Endothelial cell of umbilical vein (primary cell): ENCODE data around the gene OSBPL10. TPM values are rescaled to one million over a fixed set of nuclear protein-coding genes. Genes with fewer than 3 reads are reported as not detected.
"Not testable (repeated sequence)": the region's sequence is repeated elsewhere in the genome, so short reads cannot be mapped to it uniquely, and the experiment has no call there.

ENCODE experiments used
- BruUV-seq: library from RNA; stranded (reverse); fragments of 400-500 nt; replicated peaks from 2 replicates; lab custom pipeline; 2021; lab: Mats Ljungman, UMichigan
- CTCF ChIA-PET: fragments of 300-600, 350-600 bp; sonication (Branson Sonifier 250); formaldehyde crosslinking; loops from one replicate; lab custom pipeline; 2021; ENCODE audit warnings: antibody characterized with exemption, inconsistent platforms; lab: Charles Lee
- POLR2A ChIA-PET: fragments of 300-600, 350-600 bp; sonication (Branson Sonifier 250); formaldehyde crosslinking; loops from one replicate; lab custom pipeline; 2021; ENCODE audit warnings: antibody characterized with exemption, inconsistent platforms; lab: Charles Lee
- DNase-seq: peaks from one replicate; pipeline ENCODE4 v3.0.0-alpha.2; 2011; ENCODE audit warnings: low read depth, low spot score
- FAIRE-seq: peaks from 2 replicates; lab custom pipeline; 2011; peaks lifted over from hg19 to GRCh38; lab: Jason Lieb, UNC
- H2AFZ ChIP-seq: 2 replicates; pipeline ENCODE4 v1.6.0; 2012; ENCODE audit warnings: low read depth, low read length, control low read depth, inconsistent platforms
- H3K27ac ChIP-seq: 2 replicates; pipeline ENCODE4 v1.5.1; 2011; ENCODE audit warnings: low read depth, mild to moderate bottlenecking, control low read depth, low read length, moderate library complexity; ENCODE audit not compliant: insufficient read depth
- H3K27me3 ChIP-seq, 2 experiments: 2 replicates each; pipeline versions ENCODE4 v1.6.0 to v1.6.1; 2011; ENCODE audit warnings: low read length in 2 of 2, mixed read lengths in 1 of 2; ENCODE audit not compliant: control insufficient read depth in 2 of 2, insufficient read depth in 2 of 2
- H3K36me3 ChIP-seq, 2 experiments: 2 replicates in 1 of 2; 3 replicates in 1 of 2; pipeline ENCODE4 v1.5.1; 2011; ENCODE audit warnings: low read length in 2 of 2, mild to moderate bottlenecking in 1 of 2, moderate library complexity in 1 of 2; ENCODE audit not compliant: control insufficient read depth in 2 of 2, insufficient read depth in 2 of 2; ENCODE audit errors: extremely low read depth in 1 of 2
- H3K4me1 ChIP-seq: 3 replicates; pipeline ENCODE4 v1.5.1; 2011; ENCODE audit warnings: mild to moderate bottlenecking, low read length; ENCODE audit not compliant: control insufficient read depth, insufficient read depth; ENCODE audit errors: extremely low read depth
- H3K4me2 ChIP-seq: 2 replicates; pipeline ENCODE4 v1.6.1; 2011; ENCODE audit warnings: low read length, control low read depth, mixed read lengths; ENCODE audit not compliant: insufficient read depth
- H3K4me3 ChIP-seq, 3 experiments: fragments of 200-600 bp in 1 of 3; sonication (generic), shearing (Covaris generic) in 1 of 3; replicated peaks in 1 of 3; 2 replicates each; pipeline ENCODE4 v1.5.1; 2011 to 2016; ENCODE audit warnings: control low read depth in 3 of 3, low read length in 3 of 3, mild to moderate bottlenecking in 2 of 3, inconsistent platforms in 1 of 3, low read depth in 1 of 3, moderate library complexity in 1 of 3; ENCODE audit not compliant: insufficient read depth in 1 of 3
- H3K79me2 ChIP-seq: 2 replicates; pipeline ENCODE4 v1.6.0; 2012; ENCODE audit warnings: low read length, inconsistent platforms; ENCODE audit not compliant: control insufficient read depth, insufficient read depth
- H3K9ac ChIP-seq: replicated peaks from 2 replicates; pipeline ENCODE3; 2011; ENCODE audit warnings: low read length, control low read depth; ENCODE audit not compliant: insufficient read depth; ENCODE audit errors: extremely low read depth
- H3K9me1 ChIP-seq: replicated peaks from 3 replicates; pipeline ENCODE4 v1.6.0; 2011; ENCODE audit warnings: mild to moderate bottlenecking, low read length; ENCODE audit not compliant: control insufficient read depth, insufficient read depth; ENCODE audit errors: extremely low read depth
- H3K9me3 ChIP-seq: replicated peaks from 2 replicates; pipeline ENCODE4 v1.5.1; 2012; ENCODE audit warnings: low read length, inconsistent platforms; ENCODE audit not compliant: control insufficient read depth, insufficient read depth
- H4K20me1 ChIP-seq: replicated peaks from 2 replicates; pipeline ENCODE3; 2011; ENCODE audit warnings: mild to moderate bottlenecking, low read length; ENCODE audit not compliant: control insufficient read depth, insufficient read depth; ENCODE audit errors: extremely low read depth
- CTCF ChIP-seq, 2 donors: IDR thresholded peaks; 1 replicate in 1 of 2; 2 replicates in 1 of 2; pipeline ENCODE4 v1.5.1; 2011; ENCODE audit warnings: low read length in 2 of 2, mild to moderate bottlenecking in 2 of 2, moderate library complexity in 2 of 2, control low read depth in 1 of 2, inconsistent platforms in 1 of 2, low read depth in 1 of 2; ENCODE audit not compliant: insufficient read depth in 1 of 2; ENCODE audit errors: extremely low read depth in 1 of 2
- EZH2 ChIP-seq: IDR thresholded peaks from 2 replicates; pipeline ENCODE4 v1.6.1; 2012; ENCODE audit warnings: borderline replicate concordance, low read depth, mild to moderate bottlenecking, moderate library complexity, low read length, inconsistent platforms; ENCODE audit not compliant: severe bottlenecking
- FOS ChIP-seq: IDR thresholded peaks from 2 replicates; pipeline ENCODE4 v1.6.1; 2011; ENCODE audit warnings: mild to moderate bottlenecking, low read length, moderate library complexity, borderline replicate concordance; ENCODE audit not compliant: insufficient read depth
- GATA2 ChIP-seq: IDR thresholded peaks from 2 replicates; pipeline ENCODE4 v1.7.0; 2011; ENCODE audit warnings: low read depth, mild to moderate bottlenecking, moderate library complexity, mixed read lengths, low read length; ENCODE audit not compliant: insufficient read length, insufficient read depth
- JUN ChIP-seq: IDR thresholded peaks from 2 replicates; pipeline ENCODE4 v1.6.1; 2011; ENCODE audit warnings: borderline replicate concordance, low read depth; ENCODE audit not compliant: insufficient read length, insufficient read depth
- MAX ChIP-seq: IDR thresholded peaks from 2 replicates; pipeline ENCODE4 v1.6.1; 2011; ENCODE audit not compliant: insufficient read depth, insufficient read length
- MYC ChIP-seq: IDR thresholded peaks from one replicate; pipeline ENCODE4 v1.6.1; 2011; ENCODE audit warnings: mild to moderate bottlenecking, low read depth, low read length
- POLR2A ChIP-seq: IDR thresholded peaks from 2 replicates; pipeline ENCODE4 v1.6.1; 2012; ENCODE audit warnings: low read depth, mild to moderate bottlenecking, control low read depth, low read length
- POLR2AphosphoS5 ChIP-seq: IDR thresholded peaks from 2 replicates; pipeline ENCODE4 v1.6.1; 2012; ENCODE audit warnings: low read depth, mild to moderate bottlenecking, control low read depth, low read length, moderate library complexity; ENCODE audit not compliant: insufficient read depth
- dilution Hi-C: fragments of 300-500 bp; cut with MboI; formaldehyde crosslinking; loops from one replicate; pipeline ENCODE4 v1.15.0; 2019; ENCODE audit warnings: low sequenced_read_pairs; ENCODE audit not compliant: extremely low pct_ligation_motif_present
- intact Hi-C: fragments of 100-400 bp; cut with micrococcal nuclease; formaldehyde crosslinking; loops from one replicate; pipeline ENCODE4 v1.10.0; 2022
- polyA plus RNA-seq, 4 experiments: library from polyadenylated mRNA; depleted of rRNA in 3 of 4; stranded (reverse) in 3 of 4; unstranded in 1 of 4; fragments of >200 nt; gene quantifications; 2 replicates each; pipeline versions ENCODE4 v1.2.1 to v1.2.3, GENCODE V29; 2011 to 2012; ENCODE audit warnings: missing spikeins in 1 of 4
- total RNA-seq: library from RNA; stranded (reverse); gene quantifications from 2 replicates; pipeline ENCODE4 v1.2.3, GENCODE V29; 2021

The OSBPL10 gene
- total and polyA plus RNA-seq, 2 donors (not counting 3 experiments of a cell fraction or from before 2014, with no cell fraction given): 10.8 to 47.6 TPM

- TF ChIP-seq MYC (no peak), JUN (no peak), POLR2A (no peak), FOS (no peak), CTCF (IDR thresholded peaks at IDR 0.05; ENCODE audit: extremely low read depth in 1 of 2, insufficient read depth in 1 of 2, low read depth in 1 of 2, low read length in 2 of 2) (no peak), EZH2 (no peak), POLR2AphosphoS5 (no peak), MAX (no peak), GATA2 (no peak)
- H3K27me3 ChIP-seq: no peaks in the 10 kb centered on the region
- CTCF ChIA-PET: interaction anchor here (0.7 to 1.3 kb wide), 2 partner anchors 19 to 308 kb away, joined by 3 read pairs; no protein-coding TSS in a partner anchor
- no peaks in the 10 kb centered on the region for H4K20me1 ChIP-seq
- dilution Hi-C loops (no loop called here), intact Hi-C loops (no loop called here)
- no TSS peak for BruUV-seq
- H3K9me3 ChIP-seq: no peaks in the 10 kb centered on the region
- H3K36me3 ChIP-seq: peaks cover 0 to 1% of the 10 kb centered on the region in 2 experiments
- no peak overlapping the region for H3K4me3 ChIP-seq
- no peaks in the 10 kb centered on the region for H3K9me1 ChIP-seq
- DNase-seq (no peak), FAIRE-seq (no peak)
- H3K27ac ChIP-seq: no peak overlapping the region
- peaks cover 6% of the 10 kb centered on the region for H3K4me1 ChIP-seq
- H3K79me2 ChIP-seq: no peaks in the 10 kb centered on the region
- no peak overlapping the region for H2AFZ ChIP-seq
- no peak overlapping the region for H3K4me2 ChIP-seq
- H3K9ac ChIP-seq: no peak overlapping the region
- POLR2A ChIA-PET: no interaction called here
Observed at GRCh38 chr3:31871939-31872507, 109.0 kb downstream of the OSBPL10 start.

DNA sequence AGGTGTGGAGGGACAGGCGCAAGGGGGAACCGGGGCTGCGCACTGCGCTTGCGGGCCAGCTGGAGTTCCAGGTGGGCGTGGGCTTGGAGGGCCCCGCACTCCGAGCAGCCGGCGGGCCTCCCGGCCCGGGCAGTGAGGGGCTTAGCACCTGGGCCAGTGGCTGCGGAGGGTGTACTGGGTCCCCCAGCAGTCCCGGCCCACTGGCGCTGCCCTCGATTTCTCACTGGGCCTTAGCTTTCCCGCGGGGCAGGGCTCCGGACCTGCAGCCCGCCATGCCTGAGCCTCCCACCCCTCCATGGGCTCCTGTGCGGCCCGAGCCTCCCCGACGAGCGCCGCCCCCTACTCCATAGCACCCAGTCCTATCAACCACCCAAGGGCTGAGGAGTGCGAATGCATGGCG, 111.0 kb downstream of the OSBPL10 start:
- BruUV-seq, H3K27ac ChIP-seq, H3K36me3 ChIP-seq, intact Hi-C loops, dilution Hi-C loops, H3K27me3 ChIP-seq, FAIRE-seq, POLR2A ChIA-PET, H3K4me3 ChIP-seq, H3K9ac ChIP-seq, CTCF ChIA-PET, H3K4me2 ChIP-seq, H2AFZ ChIP-seq, H3K9me3 ChIP-seq, H3K4me1 ChIP-seq, H3K9me1 ChIP-seq, DNase-seq, H3K79me2 ChIP-seq, H4K20me1 ChIP-seq: not testable (repeated sequence)
